Lower lobe of right lung (tissue), 2 donors: ENCODE measurements around the gene TAC4. TPM values are rescaled to one million over a fixed set of nuclear protein-coding genes. Genes with fewer than 3 reads are reported as not detected.
"Not testable (repeated sequence)": the region's sequence is repeated elsewhere in the genome, so short reads cannot be mapped to it uniquely, and the experiment has no call there.

ENCODE experiments used
- ATAC-seq, 2 donors: fragments of 200-7000 bp; cut with Tn5 transposase; one replicate each; pipeline ENCODE4 v1.9.1; 2020 to 2022; ENCODE audit warnings: mild to moderate bottlenecking in 2 of 2, moderate library complexity in 2 of 2
- DNase-seq: peaks from one replicate; pipeline ENCODE4 v3.0.0-alpha.2; 2020
- H3K27ac ChIP-seq: fragments of 200-600 bp; one replicate; pipeline ENCODE4 v1.8.0; 2022
- H3K27me3 ChIP-seq: fragments of 200-600 bp; one replicate; pipeline ENCODE4 v1.8.0; 2022; ENCODE audit warnings: low read depth
- H3K36me3 ChIP-seq: fragments of 200-600 bp; one replicate; pipeline ENCODE4 v1.8.0; 2022; ENCODE audit warnings: mild to moderate bottlenecking
- H3K4me1 ChIP-seq: fragments of 200-600 bp; one replicate; pipeline ENCODE4 v1.8.0; 2022
- H3K4me3 ChIP-seq: fragments of 200-600 bp; one replicate; pipeline ENCODE4 v1.8.0; 2022; ENCODE audit warnings: mild to moderate bottlenecking
- H3K9me3 ChIP-seq: fragments of 200-600 bp; one replicate; pipeline ENCODE4 v1.8.0; 2022
- CTCF ChIP-seq: fragments of 200-600 bp; IDR thresholded peaks from one replicate; pipeline ENCODE4 v1.8.0; 2022; ENCODE audit warnings: antibody characterized with exemption, mild to moderate bottlenecking
- intact Hi-C: fragments of 100-400 bp; cut with DNase I; formaldehyde crosslinking; loops from one replicate; pipeline ENCODE4 v1.11.0; 2022
- total RNA-seq: library from RNA; stranded (reverse); fragmentation: NEBNext Ultra II Directional; extraction: Animal tissue kit (Norgen Biotek cat#: 25700); gene quantifications from one replicate; pipeline ENCODE4 v1.2.1, GENCODE V29; 2021
- donor health status: DM: no; HTN: yes; CAD: no; lungs with severe emphysema.

The TAC4 gene
- total RNA-seq, 1 donor from 2014 or later: not detected

- DNase-seq: no peak
- Histone ChIP-seq H3K36me3 (peaks cover 21% of the 10 kb centered on the region), H3K9me3 (no peaks in the 10 kb centered on the region), H3K4me1 (peaks cover 43% of the 10 kb centered on the region), H3K27me3 (no peaks in the 10 kb centered on the region), H3K27ac (peak overlapping the region; percentile 67), H3K4me3 (no peak overlapping the region)
- intact Hi-C loops: no loop called here
- peak; percentile 42 to 59 for ATAC-seq
- TF ChIP-seq CTCF: no peak
Observed at GRCh38 chr17:49835472-49835871, 12.4 kb downstream of the TAC4 start.

DNA sequence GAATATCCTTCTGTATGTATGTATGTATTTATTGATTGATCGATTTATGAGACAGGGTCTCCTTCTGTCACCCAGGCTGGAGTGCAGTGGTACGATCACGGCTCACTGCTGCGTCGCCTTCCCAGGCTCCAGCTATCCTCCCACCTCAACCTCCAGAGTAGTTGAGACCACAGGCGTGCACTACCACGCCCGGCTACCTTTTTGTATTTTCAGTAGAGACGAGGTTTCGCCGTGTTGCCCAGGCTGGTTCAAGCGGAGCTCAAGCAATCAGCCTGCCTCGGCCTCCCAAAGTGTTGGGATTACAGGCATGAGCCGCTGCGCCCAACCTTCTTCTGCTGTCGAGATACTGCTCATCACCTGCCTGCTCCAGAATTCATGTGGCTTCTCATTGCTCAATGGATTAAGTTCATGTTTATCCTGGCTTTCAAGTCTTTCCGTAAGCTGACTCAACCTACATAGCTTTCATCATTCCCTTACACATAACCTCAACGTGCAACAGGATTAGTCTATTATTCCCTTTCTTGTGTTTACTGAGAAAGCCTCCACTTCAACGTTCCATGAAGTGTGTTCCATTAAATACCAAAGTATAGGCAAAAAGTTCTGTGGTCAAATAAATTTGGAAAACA is 13.6 kb downstream of the TAC4 start:
- Histone ChIP-seq H3K27me3 (no peaks in the 10 kb centered on the region), H3K27ac (peak overlapping the region; percentile 67), H3K9me3 (no peaks in the 10 kb centered on the region), H3K4me3 (no peak overlapping the region), H3K36me3 (peaks cover 28% of the 10 kb centered on the region), H3K4me1 (peaks cover 43% of the 10 kb centered on the region)
- DNase-seq (no peak), ATAC-seq (no peak)
- intact Hi-C loops: no loop called here
- TF ChIP-seq CTCF: no peak

- Histone ChIP-seq H3K36me3 (peaks cover 38% of the 10 kb centered on the region), H3K9me3 (no peaks in the 10 kb centered on the region)
- intact Hi-C loops: no loop called here
Observed at GRCh38 chr17:49832840-49833599, 14.8 kb downstream of the TAC4 start.

DNA sequence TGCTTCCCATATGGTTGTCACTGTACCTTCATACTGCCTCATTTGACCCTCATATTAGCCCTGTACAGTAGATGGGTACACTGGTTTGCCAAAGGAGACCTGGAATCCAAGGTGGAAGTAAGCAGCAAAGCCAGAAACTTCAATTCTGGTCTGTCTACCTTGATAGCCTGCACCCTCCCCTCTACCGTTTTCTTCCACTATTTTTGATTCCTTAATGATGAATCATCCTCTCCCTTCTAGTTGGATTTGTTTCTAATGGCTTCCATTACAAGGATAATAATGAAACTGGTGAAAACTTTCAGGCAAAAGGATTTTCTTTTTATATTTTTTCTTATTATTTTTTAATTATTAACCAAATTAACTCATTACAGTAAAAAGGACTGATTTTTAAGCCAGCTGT is 17.3 kb downstream of the TAC4 start:
- Histone ChIP-seq H3K4me1 (peaks cover 25% of the 10 kb centered on the region), H3K27me3 (no peaks in the 10 kb centered on the region), H3K9me3 (no peaks in the 10 kb centered on the region), H3K4me3 (no peak overlapping the region), H3K27ac (no peak overlapping the region), H3K36me3 (peaks cover 62% of the 10 kb centered on the region)
- no peak for DNase-seq
- intact Hi-C loops: no loop called here
- ATAC-seq: no peak
- TF ChIP-seq CTCF: no peak

More at GRCh38 chr17:49832840-49833599, 14.8 kb downstream of the TAC4 start:
- DNase-seq: no peak
- Histone ChIP-seq H3K4me1 (peaks cover 43% of the 10 kb centered on the region), H3K27me3 (no peaks in the 10 kb centered on the region), H3K4me3 (no peak overlapping the region), H3K27ac (peak overlapping the region; percentile 2)
- TF ChIP-seq CTCF: no peak
- no peak for ATAC-seq

- no peaks in the 10 kb centered on the region for H3K9me3 ChIP-seq
- intact Hi-C loops: no loop called here
Observed at GRCh38 chr17:49829026-49829425, 18.8 kb downstream of the TAC4 start.

GRCh38 chr17:49828325-49828724 is 19.5 kb downstream of the TAC4 start:
- H3K4me3 ChIP-seq, H3K4me1 ChIP-seq, DNase-seq, H3K27me3 ChIP-seq, H3K9me3 ChIP-seq, intact Hi-C loops: not testable (repeated sequence)
- H3K27ac ChIP-seq: peak overlapping the region; percentile 14
- H3K36me3 ChIP-seq: peaks cover 76% of the 10 kb centered on the region
- peak; percentile 55 to 61 for ATAC-seq

More at GRCh38 chr17:49829026-49829425, 18.8 kb downstream of the TAC4 start:
- Histone ChIP-seq H3K27me3 (no peaks in the 10 kb centered on the region), H3K4me3 (no peak overlapping the region), H3K36me3 (peaks cover 72% of the 10 kb centered on the region), H3K4me1 (peaks cover 9% of the 10 kb centered on the region), H3K27ac (no peak overlapping the region)
- DNase-seq (no peak), ATAC-seq (no peak)
- TF ChIP-seq CTCF: no peak
